T-cell (primary cell): ENCODE data around the gene GNAI3. TPM values are rescaled to one million over a fixed set of nuclear protein-coding genes. Genes with fewer than 3 reads are reported as not detected.
A peak's percentile ranks its signal among the peaks of the same experiment; 100 is the strongest.

ENCODE experiments used
- ATAC-seq, 4 experiments: fragments of 200-7000 bp in 3 of 4; fragments of 150-1000 bp in 1 of 4; cut with Tn5 transposase; replicated peaks in 1 of 4; 1 replicate in 3 of 4; 2 replicates in 1 of 4; pipeline ENCODE4 v1.10.0; 2021; ENCODE audit warnings: moderate library complexity in 3 of 4, mild to moderate bottlenecking in 2 of 4, moderate number of reproducible peaks in 1 of 4
- CTCF ChIA-PET, 2 donors: fragments of 300-600 bp; sonication (Branson Sonifier 250); formaldehyde crosslinking; loops; one replicate each; lab custom pipeline; 2022; ENCODE audit warnings: antibody characterized with exemption in 2 of 2; lab: Charles Lee
- POLR2A ChIA-PET, 2 donors: fragments of 300-600 bp; sonication (Branson Sonifier 250); formaldehyde crosslinking; loops; one replicate each; lab custom pipeline; 2022; ENCODE audit warnings: antibody characterized with exemption in 2 of 2; lab: Charles Lee
- DNase-seq, 35 experiments: peaks; one replicate each; pipeline versions ENCODE4 v3.0.0 to v3.0.0-alpha.2; 2013 to 2023
- H3K27ac ChIP-seq: one replicate; pipeline ENCODE4 v1.5.1; 2013; ENCODE audit warnings: low read length
- H3K27me3 ChIP-seq, 2 experiments: replicated peaks in 1 of 2; 1 replicate in 1 of 2; 2 replicates in 1 of 2; pipeline versions ENCODE4 v1.6.1 to v1.7.0; 2013; ENCODE audit warnings: low read length in 1 of 2, mixed read lengths in 1 of 2; ENCODE audit not compliant: control insufficient read depth in 2 of 2, insufficient read depth in 2 of 2; ENCODE audit errors: extremely low read depth in 1 of 2
- H3K36me3 ChIP-seq, 2 donors: 1 replicate in 1 of 2; 2 replicates in 1 of 2; pipeline versions ENCODE4 v1.6.1 to v1.7.0; 2013; ENCODE audit warnings: low read length in 1 of 2; ENCODE audit not compliant: control insufficient read depth in 2 of 2, insufficient read depth in 1 of 2; ENCODE audit errors: extremely low read depth in 1 of 2
- H3K4me1 ChIP-seq, 2 experiments: 1 replicate in 1 of 2; 2 replicates in 1 of 2; pipeline versions ENCODE4 v1.6.1 to v1.7.0; 2013; ENCODE audit warnings: low read length in 2 of 2, mixed read lengths in 1 of 2; ENCODE audit not compliant: insufficient read depth in 2 of 2, control insufficient read depth in 1 of 2; ENCODE audit errors: extremely low read depth in 1 of 2
- H3K4me3 ChIP-seq, 2 donors: 1 replicate in 1 of 2; 2 replicates in 1 of 2; pipeline versions ENCODE4 v1.5.1 to v1.7.0; 2013; ENCODE audit warnings: mild to moderate bottlenecking in 2 of 2, low read length in 1 of 2, moderate library complexity in 1 of 2; ENCODE audit not compliant: control insufficient read depth in 1 of 2; ENCODE audit errors: extremely low read depth in 1 of 2
- H3K9me3 ChIP-seq: 2 replicates; pipeline ENCODE4 v1.7.0; 2013
- H3K27ac Mint-ChIP-seq, 2 donors: one replicate each; pipeline ENCODE4 v1.8.0; 2020 to 2021; ENCODE audit warnings: mild to moderate bottlenecking in 2 of 2, mixed read lengths in 2 of 2
- H3K27me3 Mint-ChIP-seq, 2 donors: one replicate each; pipeline ENCODE4 v1.8.0; 2021 to 2022; ENCODE audit warnings: mixed read lengths in 2 of 2
- H3K36me3 Mint-ChIP-seq: one replicate; pipeline ENCODE4 v1.8.0; 2021; ENCODE audit warnings: mixed read lengths
- H3K4me1 Mint-ChIP-seq, 3 donors: one replicate each; pipeline ENCODE4 v1.8.0; 2020 to 2022; ENCODE audit warnings: mixed read lengths in 3 of 3, mild to moderate bottlenecking in 1 of 3
- H3K4me3 Mint-ChIP-seq, 3 donors: one replicate each; pipeline ENCODE4 v1.8.0; 2020 to 2022; ENCODE audit warnings: mild to moderate bottlenecking in 3 of 3, mixed read lengths in 3 of 3, moderate library complexity in 3 of 3
- H3K9me3 Mint-ChIP-seq, 3 donors: one replicate each; pipeline ENCODE4 v1.8.0; 2020 to 2022; ENCODE audit warnings: mixed read lengths in 3 of 3
- WGBS: methylation state at CpG from one replicate; pipeline ENCODE4 v1.1.5; 2013; ENCODE audit warnings: missing lambda C conversion rate; ENCODE audit not compliant: insufficient coverage; 5-methylcytosine and 5-hydroxymethylcytosine counted together
- total RNA-seq, 35 experiments: library from RNA in 6 of 35; stranded (reverse) in 6 of 35; fragments of 120-200 nt in 1 of 35; gene quantifications; one replicate each; pipeline versions ENCODE4 v1.2.1 to v1.2.4 and lab custom pipeline; 2013 to 2026

Gene GNAI3
- total RNA-seq, 5 donors from 2014 or later (not counting 1 experiment from before 2014, with no cell fraction given), result 5.4 to 7.2 (median 6.5) TPM

DNA sequence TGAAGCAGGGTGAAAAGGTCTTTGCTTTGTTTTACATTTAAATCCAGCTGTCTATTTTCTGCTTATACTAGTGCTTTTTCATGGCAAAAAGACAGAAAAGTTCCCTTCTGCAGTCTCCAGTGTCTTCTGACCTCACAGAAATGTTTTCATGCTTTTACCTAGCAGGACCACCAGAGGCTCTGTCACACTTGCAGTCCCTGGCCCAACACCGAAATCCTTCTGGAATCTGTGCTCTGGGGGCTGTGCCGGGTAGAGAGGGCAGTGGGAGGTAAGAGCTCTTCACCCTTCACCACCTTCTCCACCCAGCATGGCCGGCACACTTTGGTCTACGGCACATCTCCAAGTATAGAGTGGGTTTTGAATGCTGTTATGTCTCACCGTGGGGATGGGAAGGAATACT lies 50.2 kb downstream of the GNAI3 start:
- H3K36me3 ChIP-seq, result peaks cover 0 to 17% of the 10 kb centered on the region in 2 donors
- Mint-ChIP-seq H3K36me3 (peaks cover 24% of the 10 kb centered on the region), H3K9me3 (no peaks in the 10 kb centered on the region), H3K27me3 (no peaks in the 10 kb centered on the region), H3K27ac (peak overlapping the region in 1 of 2 donors; percentile 22), H3K4me1 (peaks cover 18 to 22% (median 18%) of the 10 kb centered on the region in 3 donors), H3K4me3 (no peak overlapping the region)
- H3K4me1 ChIP-seq, result peaks cover 0 to 3% of the 10 kb centered on the region in 2 experiments
- H3K4me3 ChIP-seq, result no peak overlapping the region
- no peak overlapping the region for H3K27ac ChIP-seq
- CTCF ChIA-PET, result interaction anchor here in 1 of 2 donors (0.9 kb wide), 1 partner anchor 50 kb away, joined by 3 read pairs; the partner anchor contains the start of gene GNAI3
- no peaks in the 10 kb centered on the region for H3K9me3 ChIP-seq
- POLR2A ChIA-PET, result no interaction called here
- WGBS, result no CpG with 5 or more reads among the region's 5 CpGs
- ATAC-seq (no peak), DNase-seq (no peak)
- H3K27me3 ChIP-seq, result no peaks in the 10 kb centered on the region

DNA sequence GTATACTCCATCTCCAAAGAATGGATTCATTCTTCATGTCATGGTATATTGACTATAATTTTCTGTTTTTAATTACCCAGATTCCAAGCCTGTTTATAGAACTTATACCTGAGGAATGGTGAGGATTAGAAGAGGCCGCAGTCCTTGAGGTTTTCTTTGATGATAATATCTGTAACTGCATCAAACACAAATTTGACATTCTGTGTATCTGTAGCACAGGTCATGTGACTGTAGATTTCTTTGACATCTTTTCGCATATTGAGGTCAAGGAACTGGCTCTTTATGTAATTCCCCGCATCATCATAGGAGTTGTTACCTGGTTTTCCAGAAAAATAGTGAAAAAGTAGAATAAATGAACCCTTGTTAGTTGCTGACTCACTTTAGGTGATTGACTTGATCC lies 54.8 kb downstream of the GNAI3 start:
- no CpG with 5 or more reads among the region's 3 CpGs for WGBS
- peak in 3 of 4 experiments; percentile 26 to 81 (median 61) for ATAC-seq
- Mint-ChIP-seq H3K4me3 (no peak overlapping the region), H3K4me1 (peaks cover 20 to 25% (median 22%) of the 10 kb centered on the region in 3 donors), H3K36me3 (peaks cover 8% of the 10 kb centered on the region), H3K27ac (peak overlapping the region in 1 of 2 donors; percentile 67), H3K27me3 (no peaks in the 10 kb centered on the region), H3K9me3 (no peaks in the 10 kb centered on the region)
- CTCF ChIA-PET, result no interaction called here
- POLR2A ChIA-PET, result no interaction called here
- peak in 1 of 35 experiments; percentile 39 for DNase-seq
- Histone ChIP-seq H3K36me3 (no peaks in the 10 kb centered on the region), H3K27ac (no peak overlapping the region), H3K4me1 (peaks cover 0 to 7% of the 10 kb centered on the region in 2 experiments), H3K9me3 (no peaks in the 10 kb centered on the region), H3K4me3 (no peak overlapping the region), H3K27me3 (no peaks in the 10 kb centered on the region)

DNA sequence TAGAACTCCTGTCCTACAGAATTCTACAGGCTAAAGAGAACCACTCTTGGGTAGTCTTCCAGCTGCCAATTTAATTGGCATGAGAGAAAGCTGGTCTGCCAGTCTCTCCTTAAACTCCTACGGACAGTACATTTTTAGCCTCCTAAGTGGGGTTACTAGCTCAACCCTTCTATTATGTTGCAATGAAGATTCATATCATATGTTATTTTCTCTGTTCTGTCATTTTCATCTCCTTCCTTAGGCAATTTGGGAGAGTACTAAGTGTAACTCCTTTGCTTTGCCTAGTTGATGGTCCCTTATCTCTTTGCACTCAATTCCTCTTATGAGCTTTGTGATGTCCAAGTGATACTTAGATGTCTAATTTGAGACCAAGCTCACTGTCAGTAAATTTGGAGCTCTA lies 57.0 kb downstream of the GNAI3 start:
- H3K9me3 ChIP-seq, result no peaks in the 10 kb centered on the region
- Mint-ChIP-seq H3K27me3 (no peaks in the 10 kb centered on the region), H3K4me3 (no peak overlapping the region), H3K4me1 (peaks cover 18 to 22% (median 21%) of the 10 kb centered on the region in 3 donors), H3K36me3 (no peaks in the 10 kb centered on the region), H3K9me3 (no peaks in the 10 kb centered on the region), H3K27ac (no peak overlapping the region)
- POLR2A ChIA-PET, result interaction anchor here in 1 of 2 donors (0.6 kb wide), 1 partner anchor 37 kb away, joined by 9 read pairs; no protein-coding TSS in a partner anchor
- CTCF ChIA-PET, result interaction anchor here (0.6 to 1.4 kb wide), 4 partner anchors 8 to 35 kb away, joined by 3 to 10 read pairs (median 4); no protein-coding TSS in a partner anchor
- ATAC-seq (no peak), DNase-seq (no peak)
- peaks cover 0 to 7% of the 10 kb centered on the region in 2 experiments for H3K4me1 ChIP-seq
- WGBS, result no CpG with 5 or more reads among the region's 1 CpG
- H3K27me3 ChIP-seq, result no peaks in the 10 kb centered on the region
- H3K27ac ChIP-seq, result no peak overlapping the region
- H3K4me3 ChIP-seq, result no peak overlapping the region
- H3K36me3 ChIP-seq, result no peaks in the 10 kb centered on the region

DNA sequence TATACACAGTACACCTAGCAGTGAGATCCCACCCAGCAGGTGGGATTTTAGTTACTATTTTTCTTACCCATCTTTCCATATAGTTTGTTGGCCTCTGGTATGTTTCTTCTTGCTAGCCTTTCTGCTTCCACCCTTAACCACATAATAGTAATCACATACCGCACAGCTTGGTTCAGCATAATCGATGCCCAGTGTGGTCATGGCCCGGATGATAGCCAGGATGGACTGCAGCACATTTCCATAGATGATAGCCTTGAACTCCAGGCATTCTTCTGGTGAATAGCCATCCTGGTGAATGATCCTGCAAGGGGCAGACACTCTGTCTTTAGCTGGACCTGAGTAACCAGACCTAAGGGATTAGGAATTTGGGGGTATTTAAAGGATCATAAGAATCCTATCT lies 61.5 kb downstream of the GNAI3 start:
- no peaks in the 10 kb centered on the region for H3K27me3 Mint-ChIP-seq
- 93% methylated on average over 3 of the region's 3 CpGs for WGBS
- ATAC-seq, result no peak
- no peak overlapping the region for H3K27ac Mint-ChIP-seq
- no peak overlapping the region for H3K4me3 Mint-ChIP-seq
- ChIA-PET CTCF (no interaction called here), POLR2A (interaction anchor here in 1 of 2 donors (0.6 kb wide), 1 partner anchor 206 kb away, joined by 3 read pairs; no protein-coding TSS in a partner anchor)
- no peaks in the 10 kb centered on the region for H3K4me1 ChIP-seq
- H3K4me3 ChIP-seq, result no peak overlapping the region
- H3K36me3 Mint-ChIP-seq, result no peaks in the 10 kb centered on the region
- no peak overlapping the region for H3K27ac ChIP-seq
- no peak for DNase-seq
- no peaks in the 10 kb centered on the region for H3K36me3 ChIP-seq
- no peaks in the 10 kb centered on the region for H3K27me3 ChIP-seq
- H3K4me1 Mint-ChIP-seq, result no peaks in the 10 kb centered on the region
- H3K9me3 ChIP-seq, result no peaks in the 10 kb centered on the region
- H3K9me3 Mint-ChIP-seq, result no peaks in the 10 kb centered on the region

DNA sequence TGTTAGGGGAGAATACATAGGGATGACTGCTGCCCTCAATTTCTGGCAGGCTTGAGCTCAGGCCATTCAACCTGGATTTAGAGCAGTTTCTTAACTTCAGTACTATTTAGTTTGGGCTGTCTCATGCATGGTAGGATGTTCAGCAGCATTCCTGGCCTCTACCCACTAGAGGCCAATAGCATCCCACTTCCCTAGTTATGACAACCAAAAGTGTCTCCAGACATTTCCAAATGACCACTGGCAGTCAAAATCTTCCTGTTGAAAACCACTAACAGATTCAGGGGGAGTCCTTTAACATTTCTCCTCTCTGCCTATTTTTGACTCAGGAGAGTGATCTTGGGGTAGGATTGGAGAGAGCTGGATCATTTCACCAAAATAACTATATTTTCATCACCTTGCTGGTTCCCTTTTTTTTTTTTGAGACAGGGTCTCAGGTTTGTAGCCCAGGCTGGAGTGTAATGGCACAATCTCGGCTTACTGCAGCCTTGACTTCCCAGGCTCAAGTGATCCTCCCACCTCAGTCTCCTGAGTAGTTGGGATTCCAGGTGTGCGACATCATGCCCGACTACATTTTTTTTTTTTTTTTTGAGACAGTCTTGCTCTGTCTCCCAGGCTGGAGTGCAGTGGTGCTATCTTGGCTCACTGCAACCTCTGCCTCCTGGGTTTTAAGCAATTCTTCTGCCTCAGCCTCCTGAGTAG lies 62.3 kb downstream of the GNAI3 start:
- H3K36me3 Mint-ChIP-seq, result no peaks in the 10 kb centered on the region
- peaks cover 1 to 3% (median 2%) of the 10 kb centered on the region in 3 donors for H3K4me1 Mint-ChIP-seq
- Histone ChIP-seq H3K36me3 (no peaks in the 10 kb centered on the region), H3K4me1 (peaks cover under 1 to 3% of the 10 kb centered on the region in 2 experiments), H3K9me3 (no peaks in the 10 kb centered on the region), H3K27ac (no peak overlapping the region), H3K4me3 (no peak overlapping the region), H3K27me3 (no peaks in the 10 kb centered on the region)
- DNase-seq, result no peak
- ChIA-PET POLR2A (interaction anchor here in 1 of 2 donors (1.2 kb wide), 1 partner anchor 30 kb away, joined by 5 read pairs; no protein-coding TSS in a partner anchor), CTCF (interaction anchor here (0.6 to 0.7 kb wide), 3 partner anchors 50 to 1854 kb away, joined by 3 to 4 read pairs (median 3); no protein-coding TSS in a partner anchor)
- WGBS, result 95% methylated on average over 3 of the region's 3 CpGs
- no peaks in the 10 kb centered on the region for H3K9me3 Mint-ChIP-seq
- no peak overlapping the region for H3K4me3 Mint-ChIP-seq
- no peaks in the 10 kb centered on the region for H3K27me3 Mint-ChIP-seq
- no peak for ATAC-seq
- no peak overlapping the region for H3K27ac Mint-ChIP-seq

DNA sequence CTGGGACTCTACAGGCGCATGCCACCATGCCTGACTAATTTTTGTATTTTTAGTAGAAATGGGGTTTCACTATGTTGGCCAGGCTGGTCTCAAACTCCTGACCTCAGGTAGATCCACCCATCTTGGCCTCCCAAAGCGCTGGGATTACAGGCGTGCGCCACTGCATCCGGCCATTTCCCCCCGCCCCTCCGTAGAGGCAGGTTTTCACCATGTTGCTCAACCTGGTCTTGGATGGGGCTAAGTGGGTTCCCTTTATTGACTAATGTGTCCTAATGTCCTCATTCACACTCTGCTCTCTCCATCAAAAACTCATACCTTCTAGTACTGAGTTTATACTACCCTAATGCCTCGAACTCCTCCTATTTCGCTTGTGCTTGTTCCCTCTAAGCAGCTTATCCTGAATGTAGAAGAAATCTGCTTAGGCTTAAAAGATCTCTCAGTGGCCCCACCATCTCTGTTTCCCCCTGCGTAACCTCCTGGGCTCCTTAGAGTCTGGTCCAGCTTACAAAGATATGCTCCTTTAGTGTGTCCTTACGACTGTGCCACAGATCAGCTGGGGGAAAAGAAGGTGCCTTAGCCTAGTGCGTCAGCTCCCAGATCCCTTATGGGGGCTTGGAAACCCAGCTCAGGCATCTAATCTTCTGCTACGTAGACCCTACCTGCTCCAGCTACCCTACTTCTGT lies 63.0 kb downstream of the GNAI3 start:
- Mint-ChIP-seq H3K36me3 (no peaks in the 10 kb centered on the region), H3K27ac (no peak overlapping the region), H3K27me3 (no peaks in the 10 kb centered on the region), H3K4me1 (peaks cover 8 to 9% (median 9%) of the 10 kb centered on the region in 3 donors), H3K4me3 (no peak overlapping the region), H3K9me3 (no peaks in the 10 kb centered on the region)
- peaks cover 3 to 8% of the 10 kb centered on the region in 2 experiments for H3K4me1 ChIP-seq
- 100% methylated on average over 4 of the region's 13 CpGs for WGBS
- POLR2A ChIA-PET, result interaction anchor here in 1 of 2 donors (1.2 kb wide), 1 partner anchor 31 kb away, joined by 5 read pairs; no protein-coding TSS in a partner anchor
- CTCF ChIA-PET, result interaction anchor here in 1 of 2 donors (0.7 kb wide), 2 partner anchors 50 to 1854 kb away, joined by 3 to 4 read pairs; no protein-coding TSS in a partner anchor
- H3K4me3 ChIP-seq, result no peak overlapping the region
- H3K36me3 ChIP-seq, result no peaks in the 10 kb centered on the region
- H3K27me3 ChIP-seq, result no peaks in the 10 kb centered on the region
- ATAC-seq (no peak), DNase-seq (no peak)
- no peaks in the 10 kb centered on the region for H3K9me3 ChIP-seq
- H3K27ac ChIP-seq, result no peak overlapping the region
